GM18505 (cell line): ENCODE measurements around the gene ZNF367.

Experiments used
- ATAC-seq: cut with Tn5 transposase; IDR thresholded peaks from one replicate; pipeline ENCODE4 v1.9.1; 2021; ENCODE audit not compliant: unreplicated experiment
- POLR2A ChIP-seq: IDR thresholded peaks from 4 replicates; pipeline ENCODE4 v1.6.1; 2011; ENCODE audit warnings: borderline replicate concordance; ENCODE audit not compliant: insufficient read depth, insufficient read length; ENCODE audit errors: extremely low read depth

Gene ZNF367

GRCh38 chr9:96448546-96449170 lies 30.5 kb upstream of the ZNF367 start:
- no peak for TF ChIP-seq POLR2A
- no peak for ATAC-seq

- no peak for ATAC-seq
- no peak for TF ChIP-seq POLR2A
Measured at GRCh38 chr9:96447406-96447805, 29.2 kb upstream of the ZNF367 start.

- no peak for ATAC-seq
Measured at GRCh38 chr9:96442491-96442890, 24.3 kb upstream of the ZNF367 start.

GRCh38 chr9:96441798-96442445 lies 23.8 kb upstream of the ZNF367 start:
- ATAC-seq, result no peak
- TF ChIP-seq POLR2A, result no peak

More at GRCh38 chr9:96442491-96442890, 24.3 kb upstream of the ZNF367 start:
- no peak for TF ChIP-seq POLR2A

- no peak for TF ChIP-seq POLR2A
- no peak for ATAC-seq
Measured at GRCh38 chr9:96440671-96441199, 22.6 kb upstream of the ZNF367 start.

- no peak for TF ChIP-seq POLR2A
Measured at GRCh38 chr9:96437454-96437853, 19.3 kb upstream of the ZNF367 start.

GRCh38 chr9:96436456-96437126 lies 18.4 kb upstream of the ZNF367 start:
- TF ChIP-seq POLR2A, result no peak
- no peak for ATAC-seq

More at GRCh38 chr9:96437454-96437853, 19.3 kb upstream of the ZNF367 start:
- ATAC-seq, result no peak

- ATAC-seq, result no peak
- no peak for TF ChIP-seq POLR2A
Measured at GRCh38 chr9:96436063-96436455, 17.9 kb upstream of the ZNF367 start.

GRCh38 chr9:96435345-96435744 lies 17.2 kb upstream of the ZNF367 start:
- TF ChIP-seq POLR2A, result no peak
- no peak for ATAC-seq

GRCh38 chr9:96430377-96430776 lies 12.2 kb upstream of the ZNF367 start:
- no peak for ATAC-seq
- no peak for TF ChIP-seq POLR2A

- TF ChIP-seq POLR2A, result no peak
Measured at GRCh38 chr9:96429732-96430131, 11.6 kb upstream of the ZNF367 start.

GRCh38 chr9:96425500-96426169 lies 7.5 kb upstream of the ZNF367 start:
- no peak for ATAC-seq
- no peak for TF ChIP-seq POLR2A

More at GRCh38 chr9:96429732-96430131, 11.6 kb upstream of the ZNF367 start:
- no peak for ATAC-seq

- TF ChIP-seq POLR2A, result no peak
- no peak for ATAC-seq
Measured at GRCh38 chr9:96423985-96424336, 5.8 kb upstream of the ZNF367 start.
